ENCODE measurements around the gene ZSWIM5. TPM values are rescaled to one million over a fixed set of nuclear protein-coding genes. Genes with fewer than 3 reads are reported as not detected.

ZSWIM5 gene
- total and polyA plus RNA-seq, 2 experiments from 2014 or later, result 2.0 to 4.0 TPM

DNA sequence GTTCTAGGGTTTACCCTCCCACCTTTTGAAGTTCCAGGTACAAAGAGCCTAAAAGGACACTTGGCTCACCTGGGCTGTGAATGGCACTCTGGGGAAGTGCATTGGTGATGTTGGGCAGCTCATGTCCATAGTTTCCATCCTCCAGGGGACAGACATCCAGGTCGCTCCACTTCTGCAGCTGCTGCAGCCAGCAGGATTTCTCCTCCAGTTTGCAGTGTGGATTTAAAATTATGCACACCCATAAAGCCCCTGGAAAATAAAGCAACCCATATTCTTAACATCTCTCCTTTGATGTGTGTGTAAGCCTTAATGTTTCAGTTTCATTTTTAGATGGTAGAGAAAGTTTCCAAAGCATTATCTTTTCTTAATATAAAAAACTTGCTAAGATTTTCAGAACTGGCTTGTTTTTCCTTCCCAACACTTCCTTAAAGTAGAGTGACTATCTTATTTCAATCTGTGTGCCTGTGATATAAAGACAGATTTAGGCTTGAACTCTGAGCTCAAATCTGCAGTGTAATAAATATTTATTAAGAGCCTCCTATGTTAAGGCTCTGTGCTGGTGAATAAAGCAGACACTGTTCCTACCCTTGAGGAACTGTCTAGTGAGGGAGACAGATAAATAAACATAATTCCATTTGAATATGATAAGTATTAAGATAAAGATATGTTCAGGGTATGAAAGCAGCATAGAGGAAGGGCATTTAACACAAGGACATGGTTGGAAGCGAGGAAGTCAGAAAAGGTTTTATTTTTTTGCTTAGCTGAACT lies 155.2 kb downstream of the ZSWIM5 start:
- WGBS (ENCODE audit: low lambda C conversion rate, missing lambda C conversion rate), result 77% methylated on average over 2 of the region's 2 CpGs
- H3K27ac ChIP-seq, result no peak overlapping the region

GRCh38 chr1:45047032-45047431 lies 159.4 kb downstream of the ZSWIM5 start:
- Histone ChIP-seq H3K9me2 (replicated peaks; ENCODE audit: insufficient read depth) (no peaks in the 10 kb centered on the region), H3K36me3 (replicated peaks; ENCODE audit: insufficient read depth, low read depth) (no peaks in the 10 kb centered on the region), H2AFZ (no peak overlapping the region), H3K79me2 (no peaks in the 10 kb centered on the region), H3K27me3 (no peaks in the 10 kb centered on the region), H4K20me1 (ENCODE audit: insufficient read depth, poor library complexity, severe bottlenecking) (no peaks in the 10 kb centered on the region), H3K9me3 (ENCODE audit: low read depth) (no peaks in the 10 kb centered on the region), H3K4me2 (no peak overlapping the region), H3K4me1 (ENCODE audit: insufficient read depth) (no peaks in the 10 kb centered on the region), H3K4me3 (no peak overlapping the region), H3K27ac (no peak overlapping the region)
- TF ChIP-seq EZH2 (IDR thresholded peaks at IDR 0.05; ENCODE audit: borderline replicate concordance) (no peak), CTCF (IDR thresholded peaks at IDR 0.05; ENCODE audit: poor library complexity) (no peak), EZH2phosphoT487 (IDR thresholded peaks at IDR 0.05; ENCODE audit: low read depth, severe bottlenecking, unreplicated experiment) (no peak)
- no peak for DNase-seq (ENCODE audit: low spot score)
- 94% methylated on average over 5 of the region's 5 CpGs for WGBS (ENCODE audit: low lambda C conversion rate, missing lambda C conversion rate)

More for the DNA sequence above, 155.2 kb downstream of the ZSWIM5 start:
- no peaks in the 10 kb centered on the region for H3K27me3 ChIP-seq
- H2AFZ ChIP-seq, result no peak overlapping the region
- no peaks in the 10 kb centered on the region for H3K9me2 ChIP-seq (replicated peaks; ENCODE audit: insufficient read depth)
- TF ChIP-seq CTCF (IDR thresholded peaks at IDR 0.05; ENCODE audit: poor library complexity) (no peak), EZH2 (IDR thresholded peaks at IDR 0.05; ENCODE audit: borderline replicate concordance) (no peak), EZH2phosphoT487 (IDR thresholded peaks at IDR 0.05; ENCODE audit: low read depth, severe bottlenecking, unreplicated experiment) (no peak)
- H3K4me1 ChIP-seq (ENCODE audit: insufficient read depth), result no peaks in the 10 kb centered on the region
- H3K36me3 ChIP-seq (replicated peaks; ENCODE audit: insufficient read depth, low read depth), result no peaks in the 10 kb centered on the region
- H3K9me3 ChIP-seq (ENCODE audit: low read depth), result no peaks in the 10 kb centered on the region
- DNase-seq (ENCODE audit: low spot score), result no peak
- H4K20me1 ChIP-seq (ENCODE audit: insufficient read depth, poor library complexity, severe bottlenecking), result no peaks in the 10 kb centered on the region
- H3K4me2 ChIP-seq, result peak overlapping the region; percentile 40
- H3K4me3 ChIP-seq, result no peak overlapping the region
- H3K79me2 ChIP-seq, result no peaks in the 10 kb centered on the region

- no peak overlapping the region for H2AFZ ChIP-seq
- H3K36me3 ChIP-seq (replicated peaks; ENCODE audit: insufficient read depth, low read depth), result no peaks in the 10 kb centered on the region
- no peaks in the 10 kb centered on the region for H3K79me2 ChIP-seq
- H3K9me3 ChIP-seq (ENCODE audit: low read depth), result no peaks in the 10 kb centered on the region
- no peaks in the 10 kb centered on the region for H3K4me1 ChIP-seq (ENCODE audit: insufficient read depth)
- no peak overlapping the region for H3K4me3 ChIP-seq
- no peaks in the 10 kb centered on the region for H3K9me2 ChIP-seq (replicated peaks; ENCODE audit: insufficient read depth)
- H4K20me1 ChIP-seq (ENCODE audit: insufficient read depth, poor library complexity, severe bottlenecking), result no peaks in the 10 kb centered on the region
- no peak for DNase-seq (ENCODE audit: low spot score)
- H3K4me2 ChIP-seq, result no peak overlapping the region
- WGBS (ENCODE audit: low lambda C conversion rate, missing lambda C conversion rate), result 82% methylated on average over 1 of the region's 1 CpG
- H3K27me3 ChIP-seq, result no peaks in the 10 kb centered on the region
- H3K27ac ChIP-seq, result no peak overlapping the region
- TF ChIP-seq CTCF (IDR thresholded peaks at IDR 0.05; ENCODE audit: poor library complexity) (no peak), EZH2phosphoT487 (IDR thresholded peaks at IDR 0.05; ENCODE audit: low read depth, severe bottlenecking, unreplicated experiment) (no peak), EZH2 (IDR thresholded peaks at IDR 0.05; ENCODE audit: borderline replicate concordance) (no peak)
Observed at GRCh38 chr1:45044916-45045315, 161.5 kb downstream of the ZSWIM5 start.

Measured in hepatocyte (in vitro differentiated cells).